ENCODE measurements around the gene TTC7B. TPM values are rescaled to one million over a fixed set of nuclear protein-coding genes. Genes with fewer than 3 reads are reported as not detected.

Gene TTC7B
- total RNA-seq, 4 donors from 2014 or later, result 8.4 to 11.2 (median 9.2) TPM

- in situ Hi-C loops (cut with MboI; ENCODE audit: low pct_ligation_motif_present in 1 of 4, low pct_unique_long_range_greater_than_20kb in 1 of 4, low sequenced_read_pairs in 3 of 4), result no loop called here
- no peak for DNase-seq
- H3K9me3 ChIP-seq, result no peaks in the 10 kb centered on the region
- H3K4me1 ChIP-seq, result peaks cover 10 to 35% (median 30%) of the 10 kb centered on the region in 4 donors
- intact Hi-C loops (cut with DNase I; ENCODE audit: low total_unique reads), result no loop called here
- no peak for TF ChIP-seq POLR2A (IDR thresholded peaks at IDR 0.05)
- TF ChIP-seq EP300 (IDR thresholded peaks at IDR 0.05; ENCODE audit: low read depth), result no peak
- TF ChIP-seq POLR2AphosphoS5 (IDR thresholded peaks at IDR 0.05), result no peak
- no peak for TF ChIP-seq CTCF (IDR thresholded peaks at IDR 0.05)
- H3K4me3 ChIP-seq, result no peak overlapping the region
- WGBS, 2 donors (ENCODE audit: low coverage in 1 of 2), result 67 to 75% methylated on average over 5 to 7 of the region's 7 CpGs
- H3K27me3 ChIP-seq, result no peaks in the 10 kb centered on the region
- H3K27ac ChIP-seq, result peak overlapping the region; percentile 71 to 83 (median 76)
- H3K36me3 ChIP-seq, result no peaks in the 10 kb centered on the region
Measured at GRCh38 chr14:90661866-90662265, 154.4 kb downstream of the TTC7B start.

GRCh38 chr14:90660865-90661570 lies 155.2 kb downstream of the TTC7B start:
- intact Hi-C loops (cut with DNase I; ENCODE audit: low total_unique reads) (no loop called here), in situ Hi-C loops (cut with MboI; ENCODE audit: low pct_ligation_motif_present in 1 of 4, low pct_unique_long_range_greater_than_20kb in 1 of 4, low sequenced_read_pairs in 3 of 4) (no loop called here)
- H3K4me1 ChIP-seq, result peaks cover 4 to 27% (median 23%) of the 10 kb centered on the region in 4 donors
- peak; percentile 86 for DNase-seq
- WGBS, 2 donors (ENCODE audit: low coverage in 1 of 2), result 52 to 61% methylated on average over 4 to 17 of the region's 17 CpGs
- H3K4me3 ChIP-seq, result no peak overlapping the region
- TF ChIP-seq EP300 (IDR thresholded peaks at IDR 0.05; ENCODE audit: low read depth) (no peak), POLR2AphosphoS5 (IDR thresholded peaks at IDR 0.05) (peak in 2 of 3 donors; percentile 44 to 61), CTCF (IDR thresholded peaks at IDR 0.05) (no peak), POLR2A (IDR thresholded peaks at IDR 0.05) (peak; percentile 49)
- no peaks in the 10 kb centered on the region for H3K36me3 ChIP-seq
- H3K9me3 ChIP-seq, result no peaks in the 10 kb centered on the region
- H3K27me3 ChIP-seq, result no peaks in the 10 kb centered on the region
- H3K27ac ChIP-seq, result peak overlapping the region; percentile 71 to 83 (median 76)

GRCh38 chr14:90659156-90659555 lies 157.1 kb downstream of the TTC7B start:
- no peak for DNase-seq
- Histone ChIP-seq H3K27ac (no peak overlapping the region), H3K9me3 (no peaks in the 10 kb centered on the region), H3K27me3 (no peaks in the 10 kb centered on the region), H3K4me1 (peaks cover 2 to 24% (median 21%) of the 10 kb centered on the region in 4 donors), H3K4me3 (no peak overlapping the region), H3K36me3 (no peaks in the 10 kb centered on the region)
- intact Hi-C loops (cut with DNase I; ENCODE audit: low total_unique reads) (no loop called here), in situ Hi-C loops (cut with MboI; ENCODE audit: low pct_ligation_motif_present in 1 of 4, low pct_unique_long_range_greater_than_20kb in 1 of 4, low sequenced_read_pairs in 3 of 4) (no loop called here)
- TF ChIP-seq CTCF (IDR thresholded peaks at IDR 0.05) (no peak), EP300 (IDR thresholded peaks at IDR 0.05; ENCODE audit: low read depth) (no peak), POLR2AphosphoS5 (IDR thresholded peaks at IDR 0.05) (no peak), POLR2A (IDR thresholded peaks at IDR 0.05) (no peak)
- WGBS, 2 donors (ENCODE audit: low coverage in 1 of 2), result 58 to 64% methylated on average over 2 of the region's 2 CpGs

GRCh38 chr14:90658541-90658967 lies 157.7 kb downstream of the TTC7B start:
- Histone ChIP-seq H3K36me3 (no peaks in the 10 kb centered on the region), H3K4me1 (peaks cover 2 to 24% (median 21%) of the 10 kb centered on the region in 4 donors), H3K27me3 (no peaks in the 10 kb centered on the region), H3K27ac (no peak overlapping the region), H3K4me3 (no peak overlapping the region), H3K9me3 (no peaks in the 10 kb centered on the region)
- 71 to 77% methylated on average over 5 to 8 of the region's 8 CpGs for WGBS, 2 donors (ENCODE audit: low coverage in 1 of 2)
- TF ChIP-seq CTCF (IDR thresholded peaks at IDR 0.05) (no peak), POLR2A (IDR thresholded peaks at IDR 0.05) (no peak), EP300 (IDR thresholded peaks at IDR 0.05; ENCODE audit: low read depth) (no peak), POLR2AphosphoS5 (IDR thresholded peaks at IDR 0.05) (no peak)
- in situ Hi-C loops (cut with MboI; ENCODE audit: low pct_ligation_motif_present in 1 of 4, low pct_unique_long_range_greater_than_20kb in 1 of 4, low sequenced_read_pairs in 3 of 4) (no loop called here), intact Hi-C loops (cut with DNase I; ENCODE audit: low total_unique reads) (no loop called here)
- DNase-seq, result no peak
